ENCODE results near the gene PMEPA1. TPM values are rescaled to one million over a fixed set of nuclear protein-coding genes. Genes with fewer than 3 reads are reported as not detected.

Gene PMEPA1
- total RNA-seq, 4 donors from 2014 or later: 10.4 to 37.8 (median 17.4) TPM

GRCh38 chr20:57648878-57649616 lies 60.8 kb downstream of the PMEPA1 start:
- Histone ChIP-seq H3K4me3 (no peak overlapping the region), H3K36me3 (peaks cover 10 to 34% (median 30%) of the 10 kb centered on the region in 4 donors), H3K27ac (replicated peaks in 1 of 4) (no peak overlapping the region), H3K27me3 (no peaks in the 10 kb centered on the region), H3K9me3 (peaks cover 0 to 5% (median 2%) of the 10 kb centered on the region in 4 donors), H3K4me1 (no peaks in the 10 kb centered on the region)
- intact Hi-C loops (cut with DNase I): no loop called here
- TF ChIP-seq POLR2AphosphoS5 (IDR thresholded peaks at IDR 0.05) (no peak), EP300 (IDR thresholded peaks at IDR 0.05) (no peak), POLR2A (IDR thresholded peaks at IDR 0.05; ENCODE audit: low read depth) (no peak), CTCF (IDR thresholded peaks at IDR 0.05) (no peak)
- 89% methylated on average over 15 of the region's 15 CpGs for WGBS
- peak; percentile 70 for DNase-seq (ENCODE audit: extremely low spot score)

GRCh38 chr20:57647933-57648785 lies 61.7 kb downstream of the PMEPA1 start:
- peaks cover 10 to 33% (median 24%) of the 10 kb centered on the region in 4 donors for H3K36me3 ChIP-seq
- peak; percentile 78 for DNase-seq (ENCODE audit: extremely low spot score)
- WGBS: 87% methylated on average over 23 of the region's 23 CpGs
- H3K4me3 ChIP-seq: no peak overlapping the region
- H3K27ac ChIP-seq (replicated peaks in 1 of 4): no peak overlapping the region
- TF ChIP-seq CTCF (IDR thresholded peaks at IDR 0.05): no peak
- TF ChIP-seq POLR2AphosphoS5 (IDR thresholded peaks at IDR 0.05): no peak
- TF ChIP-seq EP300 (IDR thresholded peaks at IDR 0.05): no peak
- no peak for TF ChIP-seq POLR2A (IDR thresholded peaks at IDR 0.05; ENCODE audit: low read depth)
- H3K4me1 ChIP-seq: no peaks in the 10 kb centered on the region
- no peaks in the 10 kb centered on the region for H3K27me3 ChIP-seq
- H3K9me3 ChIP-seq: peaks cover 0 to 10% (median 3%) of the 10 kb centered on the region in 4 donors
- intact Hi-C loops (cut with DNase I): no loop called here

GRCh38 chr20:57647006-57647932 lies 62.5 kb downstream of the PMEPA1 start:
- intact Hi-C loops (cut with DNase I): no loop called here
- WGBS: 82% methylated on average over 12 of the region's 12 CpGs

More at GRCh38 chr20:57647006-57647932, 62.5 kb downstream of the PMEPA1 start:
- no peak overlapping the region for H3K27ac ChIP-seq (replicated peaks in 1 of 4)
- DNase-seq (ENCODE audit: extremely low spot score): peak; percentile 89
- TF ChIP-seq POLR2A (IDR thresholded peaks at IDR 0.05; ENCODE audit: low read depth) (no peak), CTCF (IDR thresholded peaks at IDR 0.05) (no peak), EP300 (IDR thresholded peaks at IDR 0.05) (no peak), POLR2AphosphoS5 (IDR thresholded peaks at IDR 0.05) (no peak)
- no peaks in the 10 kb centered on the region for H3K27me3 ChIP-seq
- no peak overlapping the region for H3K4me3 ChIP-seq
- peaks cover 0 to 12% (median 3%) of the 10 kb centered on the region in 4 donors for H3K9me3 ChIP-seq
- H3K4me1 ChIP-seq: no peaks in the 10 kb centered on the region
- peaks cover 5 to 25% (median 15%) of the 10 kb centered on the region in 4 donors for H3K36me3 ChIP-seq
